HEK293 (cell line): ENCODE results near the gene PTPRN2.

Source experiments
- CTCF ChIA-PET: fragments of 350-600 bp; formaldehyde crosslinking; extraction: SDS; loops from one replicate; lab custom pipeline; 2021; ENCODE audit warnings: antibody characterized with exemption; lab: Yijun Ruan, JAX
- POLR2A ChIA-PET: fragments of 300-600 bp; formaldehyde crosslinking; extraction: SDS; loops from one replicate; lab custom pipeline; 2020; ENCODE audit warnings: antibody characterized with exemption, inconsistent platforms; lab: Yijun Ruan, JAX
- H3K27ac ChIP-seq: fragments of 200-500 bp; sonication (Bioruptor generic); 2 replicates; pipeline ENCODE4 v1.5.1; 2014; ENCODE audit warnings: low read depth, low read length, control low read depth, inconsistent platforms; ENCODE audit errors: extremely low read depth
- H3K36me3 ChIP-seq, 2 experiments: fragments of 200-500 bp in 1 of 2; sonication (Bioruptor generic) in 1 of 2; 1 replicate in 1 of 2; 2 replicates in 1 of 2; pipeline ENCODE4 v1.5.1; 2014 to 2017; ENCODE audit warnings: inconsistent platforms in 2 of 2, low read length in 2 of 2; ENCODE audit not compliant: control insufficient read depth in 2 of 2, insufficient read depth in 1 of 2
- H3K4me1 ChIP-seq: fragments of 200-500 bp; sonication (Bioruptor generic); 2 replicates; pipeline ENCODE4 v1.5.1; 2014; ENCODE audit warnings: mild to moderate bottlenecking, low read length, inconsistent platforms; ENCODE audit not compliant: control insufficient read depth, insufficient read depth
- H3K4me3 ChIP-seq: 2 replicates; pipeline ENCODE4 v1.5.1; 2011; ENCODE audit warnings: low read depth, mild to moderate bottlenecking, control low read depth, low read length, moderate library complexity
- H3K9me3 ChIP-seq: fragments of 200-500 bp; sonication (Bioruptor generic); 2 replicates; pipeline ENCODE4 v1.5.1; 2014; ENCODE audit warnings: low read depth, low read length, inconsistent platforms; ENCODE audit not compliant: control insufficient read depth, insufficient read depth
- GFI1B ChIP-seq: fragments of 450-650 bp; formaldehyde crosslinking; IDR thresholded peaks from 2 replicates; pipeline ENCODE4 v1.5.1; 2016; ENCODE audit warnings: missing biosample characterization, missing genetic modification characterization
- HOXC10 ChIP-seq: sonication (generic); formaldehyde crosslinking; IDR thresholded peaks from 2 replicates; pipeline ENCODE4 v1.8.1; 2023; ENCODE audit warnings: mild to moderate bottlenecking, missing genetic modification reagents
- MZF1 ChIP-seq: fragments of 450-650 bp; formaldehyde crosslinking; IDR thresholded peaks from 2 replicates; pipeline ENCODE4 v1.5.1; 2017; ENCODE audit warnings: missing biosample characterization, missing genetic modification characterization, borderline replicate concordance
- SETDB1 ChIP-seq: IDR thresholded peaks from one replicate; pipeline ENCODE4 v1.6.1; 2017; ENCODE audit warnings: mild to moderate bottlenecking, low read length, moderate library complexity, mixed read lengths; ENCODE audit not compliant: insufficient read length
- TRIM28 ChIP-seq: IDR thresholded peaks from 2 replicates; pipeline ENCODE4 v1.6.1; 2011; ENCODE audit warnings: low read length, control low read depth, borderline replicate concordance
- ZEB2 ChIP-seq: fragments of 450-650 bp; formaldehyde crosslinking; IDR thresholded peaks from 2 replicates; pipeline ENCODE4 v1.5.1; 2016; ENCODE audit warnings: missing biosample characterization, missing genetic modification characterization
- ZNF2 ChIP-seq: fragments of 450-650 bp; formaldehyde crosslinking; IDR thresholded peaks from 2 replicates; pipeline ENCODE4 v1.5.1; 2016; ENCODE audit warnings: missing biosample characterization, missing genetic modification characterization
- ZNF223 ChIP-seq: fragments of 450-650 bp; formaldehyde crosslinking; IDR thresholded peaks from 2 replicates; pipeline ENCODE4 v1.5.1; 2016; ENCODE audit warnings: missing biosample characterization, missing genetic modification characterization
- ZNF24 ChIP-seq: fragments of 450-650 bp; formaldehyde crosslinking; IDR thresholded peaks from 2 replicates; pipeline ENCODE4 v1.5.1; 2016; ENCODE audit warnings: missing biosample characterization, missing genetic modification characterization
- ZNF302 ChIP-seq: fragments of 450-650 bp; formaldehyde crosslinking; IDR thresholded peaks from 2 replicates; pipeline ENCODE4 v1.5.1; 2016; ENCODE audit warnings: missing biosample characterization, missing genetic modification characterization, low read depth
- ZNF37A ChIP-seq: fragments of 450-650 bp; IDR thresholded peaks from 2 replicates; pipeline ENCODE4 v1.5.1; 2018; ENCODE audit warnings: missing biosample characterization, missing genetic modification characterization
- ZNF521 ChIP-seq: fragments of 450-650 bp; formaldehyde crosslinking; IDR thresholded peaks from 2 replicates; pipeline ENCODE4 v1.5.1; 2017; ENCODE audit warnings: missing biosample characterization, mild to moderate bottlenecking, missing genetic modification characterization
- ZNF585B ChIP-seq: fragments of 450-650 bp; formaldehyde crosslinking; IDR thresholded peaks from 2 replicates; pipeline ENCODE4 v1.5.1; 2016; ENCODE audit warnings: missing biosample characterization, missing genetic modification characterization
- ZNF629 ChIP-seq: fragments of 450-650 bp; formaldehyde crosslinking; IDR thresholded peaks from 2 replicates; pipeline ENCODE4 v1.5.1; 2017; ENCODE audit warnings: missing biosample characterization, missing genetic modification characterization
- ZNF768 ChIP-seq: fragments of 450-650 bp; formaldehyde crosslinking; IDR thresholded peaks from 2 replicates; pipeline ENCODE4 v1.5.1; 2018; ENCODE audit warnings: missing biosample characterization, mild to moderate bottlenecking, missing genetic modification characterization
- ZNF791 ChIP-seq: fragments of 450-650 bp; formaldehyde crosslinking; IDR thresholded peaks from 2 replicates; pipeline ENCODE4 v1.5.1; 2016; ENCODE audit warnings: missing biosample characterization, missing genetic modification characterization
- TF ChIP-seq, protein P1 (sequence below): IDR thresholded peaks from 2 replicates; pipeline ENCODE4 v1.6.1; 2011; ENCODE audit warnings: mild to moderate bottlenecking, low read depth, low read length, borderline replicate concordance
- TF ChIP-seq, protein P2 (sequence below): fragments of 450-650 bp; formaldehyde crosslinking; IDR thresholded peaks from 2 replicates; pipeline ENCODE4 v1.5.1; 2017; ENCODE audit warnings: missing biosample characterization, missing genetic modification characterization
- TF ChIP-seq, protein P3 (sequence below): fragments of 450-650 bp; formaldehyde crosslinking; IDR thresholded peaks from 2 replicates; pipeline ENCODE4 v1.5.1; 2016; ENCODE audit warnings: missing biosample characterization, missing genetic modification characterization
- TF ChIP-seq, protein P4 (sequence below): fragments of 450-650 bp; formaldehyde crosslinking; IDR thresholded peaks from 2 replicates; pipeline ENCODE4 v1.5.1; 2016; ENCODE audit warnings: missing biosample characterization, missing genetic modification characterization
- TF ChIP-seq, protein P5 (sequence below): fragments of 450-650 bp; formaldehyde crosslinking; IDR thresholded peaks from 2 replicates; pipeline ENCODE4 v1.5.1; 2016; ENCODE audit warnings: missing biosample characterization, missing genetic modification characterization
- TF ChIP-seq, protein P6 (sequence below): fragments of 450-650 bp; formaldehyde crosslinking; IDR thresholded peaks from 2 replicates; pipeline ENCODE4 v1.5.1; 2016; ENCODE audit warnings: missing biosample characterization, missing genetic modification characterization

Gene PTPRN2

DNA sequence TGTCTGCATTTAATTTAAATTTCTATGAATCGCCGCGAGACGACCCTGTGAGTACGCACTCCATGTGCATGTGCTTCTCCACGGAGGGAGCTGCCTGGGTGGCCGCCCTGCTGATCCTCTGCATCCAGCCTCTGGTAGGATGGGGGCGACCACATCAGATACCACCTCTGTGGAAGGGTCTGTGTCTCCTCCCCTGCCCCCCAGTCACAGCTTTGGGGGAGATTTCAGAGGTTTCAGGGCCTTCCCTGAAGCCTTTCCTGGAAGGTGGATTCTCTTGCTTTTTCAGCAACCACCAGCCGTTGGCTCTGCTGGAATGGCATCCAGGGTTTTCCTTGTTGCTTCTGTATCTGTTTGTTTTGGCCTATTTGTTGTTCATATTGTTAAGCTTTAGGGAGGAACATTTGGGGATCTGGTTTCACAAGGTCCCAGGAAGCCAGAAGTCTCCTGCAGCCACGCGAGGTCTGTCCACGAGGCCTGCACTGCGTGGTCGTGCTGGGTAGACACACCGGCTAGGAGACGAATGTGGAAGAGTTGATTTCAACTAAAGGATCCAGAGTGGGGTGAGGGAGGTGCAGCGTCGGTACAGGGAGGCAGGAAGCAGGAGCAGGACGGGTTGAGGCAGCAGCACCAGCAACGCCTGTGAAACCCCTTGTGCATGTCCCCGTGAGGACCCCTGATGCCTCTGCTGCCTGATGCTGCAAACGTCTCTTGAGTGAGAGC lies 329.1 kb downstream of the PTPRN2 start (continued):
- TF ChIP-seq GFI1B (no peak), ZNF223 (tag by site-specific recombination) (no peak), ZNF2 (tag by site-specific recombination) (no peak), SETDB1 (no peak), ZNF629 (tag by site-specific recombination) (no peak)
- TF ChIP-seq, protein P1, sequence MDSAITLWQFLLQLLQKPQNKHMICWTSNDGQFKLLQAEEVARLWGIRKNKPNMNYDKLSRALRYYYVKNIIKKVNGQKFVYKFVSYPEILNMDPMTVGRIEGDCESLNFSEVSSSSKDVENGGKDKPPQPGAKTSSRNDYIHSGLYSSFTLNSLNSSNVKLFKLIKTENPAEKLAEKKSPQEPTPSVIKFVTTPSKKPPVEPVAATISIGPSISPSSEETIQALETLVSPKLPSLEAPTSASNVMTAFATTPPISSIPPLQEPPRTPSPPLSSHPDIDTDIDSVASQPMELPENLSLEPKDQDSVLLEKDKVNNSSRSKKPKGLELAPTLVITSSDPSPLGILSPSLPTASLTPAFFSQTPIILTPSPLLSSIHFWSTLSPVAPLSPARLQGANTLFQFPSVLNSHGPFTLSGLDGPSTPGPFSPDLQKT, result no peak

DNA sequence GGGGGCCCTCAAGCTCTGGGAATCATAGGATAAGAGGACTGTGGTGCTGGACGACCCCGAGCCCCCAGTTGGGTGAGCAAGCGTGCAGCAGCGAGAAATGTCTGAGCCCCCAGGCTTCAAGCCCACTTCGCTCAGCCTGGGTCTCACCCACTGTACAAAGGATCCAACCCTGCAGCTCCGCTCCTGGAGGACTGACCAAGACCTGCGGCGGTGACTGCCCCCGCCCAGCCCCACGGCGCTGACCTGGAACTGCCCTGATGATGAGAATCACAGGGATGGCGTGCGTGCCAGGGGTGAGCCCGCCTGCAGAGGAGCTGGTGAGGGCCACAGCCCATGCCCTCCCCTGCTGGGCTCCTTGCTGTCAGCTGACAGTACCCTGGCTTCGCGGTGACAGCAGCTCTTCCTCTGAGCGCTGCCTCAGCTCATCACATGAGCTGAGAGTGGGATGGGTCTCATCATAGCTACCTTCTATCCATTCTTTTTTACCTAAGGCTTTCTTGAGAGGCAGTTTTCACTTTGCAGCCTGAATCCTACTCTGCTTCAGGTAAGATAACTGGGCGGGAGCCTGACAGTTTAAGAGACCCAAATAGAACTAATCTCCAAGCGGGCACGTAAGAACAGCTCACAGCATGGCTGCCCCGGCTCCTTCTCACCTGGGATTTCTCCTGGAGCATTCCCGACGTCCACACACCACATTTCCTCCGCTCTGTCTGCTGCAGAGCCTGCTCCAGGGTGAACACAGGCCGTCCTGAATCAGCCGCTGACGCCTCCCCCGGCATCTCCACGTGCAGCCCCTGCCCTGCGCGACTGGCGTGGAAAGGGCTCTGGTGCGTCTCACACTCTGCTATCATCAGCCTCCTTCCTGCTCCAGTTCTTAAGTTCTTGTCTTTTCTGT lies 329.9 kb downstream of the PTPRN2 start:
- no peaks in the 10 kb centered on the region for H3K4me1 ChIP-seq
- no peaks in the 10 kb centered on the region for H3K9me3 ChIP-seq
- H3K36me3 ChIP-seq, result no peaks in the 10 kb centered on the region
- POLR2A ChIA-PET, result interaction anchor here (0.6 kb wide), 1 partner anchor 195 kb away, joined by 4 read pairs; no protein-coding TSS in a partner anchor
- no peak for TF ChIP-seq ZNF302 (tag by site-specific recombination)
- TF ChIP-seq ZNF791 (tag by site-specific recombination), result no peak
- CTCF ChIA-PET, result interaction anchor here (0.6 kb wide), 1 partner anchor 779 kb away, joined by 4 read pairs; no protein-coding TSS in a partner anchor
- H3K27ac ChIP-seq, result no peak overlapping the region
- H3K4me3 ChIP-seq, result no peak overlapping the region

DNA sequence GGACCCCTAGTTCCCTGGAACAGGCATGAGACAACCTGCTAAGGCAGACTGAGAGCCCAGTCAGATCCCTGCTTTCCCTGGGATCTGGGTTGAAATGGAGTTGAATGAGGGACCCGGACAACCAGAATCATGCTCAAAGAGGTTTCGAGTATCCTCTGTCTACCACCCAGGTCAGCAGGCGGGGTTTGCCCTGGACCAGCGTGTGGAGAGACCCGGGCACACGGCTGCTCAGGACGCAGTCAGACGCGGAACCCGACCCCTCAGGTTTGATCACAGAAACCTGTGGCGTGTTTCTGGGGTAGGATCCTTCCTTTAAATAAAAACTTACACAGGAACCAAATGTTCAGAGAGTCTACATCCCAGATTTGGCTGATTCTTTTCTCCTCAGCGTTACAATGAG lies 330.6 kb downstream of the PTPRN2 start:
- no peaks in the 10 kb centered on the region for H3K9me3 ChIP-seq
- no peaks in the 10 kb centered on the region for H3K36me3 ChIP-seq
- no peaks in the 10 kb centered on the region for H3K4me1 ChIP-seq
- no peak overlapping the region for H3K4me3 ChIP-seq
- ChIA-PET CTCF (no interaction called here), POLR2A (interaction anchor here (0.6 kb wide), 1 partner anchor 194 kb away, joined by 4 read pairs; no protein-coding TSS in a partner anchor)
- no peak overlapping the region for H3K27ac ChIP-seq
- TF ChIP-seq ZNF585B (tag by site-specific recombination) (no peak), ZEB2 (tag by site-specific recombination) (no peak), ZNF24 (tag by site-specific recombination) (no peak), HOXC10 (no peak), ZNF37A (tag by site-specific recombination) (no peak), TRIM28 (no peak), ZNF768 (tag by site-specific recombination) (no peak), ZNF521 (no peak), MZF1 (tag by site-specific recombination) (no peak)
- TF ChIP-seq, protein P2, sequence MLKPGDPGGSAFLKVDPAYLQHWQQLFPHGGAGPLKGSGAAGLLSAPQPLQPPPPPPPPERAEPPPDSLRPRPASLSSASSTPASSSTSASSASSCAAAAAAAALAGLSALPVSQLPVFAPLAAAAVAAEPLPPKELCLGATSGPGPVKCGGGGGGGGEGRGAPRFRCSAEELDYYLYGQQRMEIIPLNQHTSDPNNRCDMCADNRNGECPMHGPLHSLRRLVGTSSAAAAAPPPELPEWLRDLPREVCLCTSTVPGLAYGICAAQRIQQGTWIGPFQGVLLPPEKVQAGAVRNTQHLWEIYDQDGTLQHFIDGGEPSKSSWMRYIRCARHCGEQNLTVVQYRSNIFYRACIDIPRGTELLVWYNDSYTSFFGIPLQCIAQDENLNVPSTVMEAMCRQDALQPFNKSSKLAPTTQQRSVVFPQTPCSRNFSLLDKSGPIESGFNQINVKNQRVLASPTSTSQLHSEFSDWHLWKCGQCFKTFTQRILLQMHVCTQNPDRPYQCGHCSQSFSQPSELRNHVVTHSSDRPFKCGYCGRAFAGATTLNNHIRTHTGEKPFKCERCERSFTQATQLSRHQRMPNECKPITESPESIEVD (tag by site-specific recombination), result no peak
- TF ChIP-seq, protein P3, sequence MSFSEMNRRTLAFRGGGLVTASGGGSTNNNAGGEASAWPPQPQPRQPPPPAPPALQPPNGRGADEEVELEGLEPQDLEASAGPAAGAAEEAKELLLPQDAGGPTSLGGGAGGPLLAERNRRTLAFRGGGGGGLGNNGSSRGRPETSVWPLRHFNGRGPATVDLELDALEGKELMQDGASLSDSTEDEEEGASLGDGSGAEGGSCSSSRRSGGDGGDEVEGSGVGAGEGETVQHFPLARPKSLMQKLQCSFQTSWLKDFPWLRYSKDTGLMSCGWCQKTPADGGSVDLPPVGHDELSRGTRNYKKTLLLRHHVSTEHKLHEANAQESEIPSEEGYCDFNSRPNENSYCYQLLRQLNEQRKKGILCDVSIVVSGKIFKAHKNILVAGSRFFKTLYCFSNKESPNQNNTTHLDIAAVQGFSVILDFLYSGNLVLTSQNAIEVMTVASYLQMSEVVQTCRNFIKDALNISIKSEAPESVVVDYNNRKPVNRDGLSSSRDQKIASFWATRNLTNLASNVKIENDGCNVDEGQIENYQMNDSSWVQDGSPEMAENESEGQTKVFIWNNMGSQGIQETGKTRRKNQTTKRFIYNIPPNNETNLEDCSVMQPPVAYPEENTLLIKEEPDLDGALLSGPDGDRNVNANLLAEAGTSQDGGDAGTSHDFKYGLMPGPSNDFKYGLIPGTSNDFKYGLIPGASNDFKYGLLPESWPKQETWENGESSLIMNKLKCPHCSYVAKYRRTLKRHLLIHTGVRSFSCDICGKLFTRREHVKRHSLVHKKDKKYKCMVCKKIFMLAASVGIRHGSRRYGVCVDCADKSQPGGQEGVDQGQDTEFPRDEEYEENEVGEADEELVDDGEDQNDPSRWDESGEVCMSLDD, result no peak
- TF ChIP-seq, protein P4, sequence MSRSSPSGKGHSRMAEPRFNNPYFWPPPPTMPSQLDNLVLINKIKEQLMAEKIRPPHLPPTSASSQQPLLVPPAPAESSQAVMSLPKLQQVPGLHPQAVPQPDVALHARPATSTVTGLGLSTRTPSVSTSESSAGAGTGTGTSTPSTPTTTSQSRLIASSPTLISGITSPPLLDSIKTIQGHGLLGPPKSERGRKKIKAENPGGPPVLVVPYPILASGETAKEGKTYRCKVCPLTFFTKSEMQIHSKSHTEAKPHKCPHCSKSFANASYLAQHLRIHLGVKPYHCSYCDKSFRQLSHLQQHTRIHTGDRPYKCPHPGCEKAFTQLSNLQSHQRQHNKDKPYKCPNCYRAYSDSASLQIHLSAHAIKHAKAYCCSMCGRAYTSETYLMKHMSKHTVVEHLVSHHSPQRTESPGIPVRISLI (tag by site-specific recombination), result no peak
- TF ChIP-seq, protein P5, sequence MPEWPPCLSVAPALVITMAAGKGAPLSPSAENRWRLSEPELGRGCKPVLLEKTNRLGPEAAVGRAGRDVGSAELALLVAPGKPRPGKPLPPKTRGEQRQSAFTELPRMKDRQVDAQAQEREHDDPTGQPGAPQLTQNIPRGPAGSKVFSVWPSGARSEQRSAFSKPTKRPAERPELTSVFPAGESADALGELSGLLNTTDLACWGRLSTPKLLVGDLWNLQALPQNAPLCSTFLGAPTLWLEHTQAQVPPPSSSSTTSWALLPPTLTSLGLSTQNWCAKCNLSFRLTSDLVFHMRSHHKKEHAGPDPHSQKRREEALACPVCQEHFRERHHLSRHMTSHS (tag by site-specific recombination), result no peak
- TF ChIP-seq, protein P6, sequence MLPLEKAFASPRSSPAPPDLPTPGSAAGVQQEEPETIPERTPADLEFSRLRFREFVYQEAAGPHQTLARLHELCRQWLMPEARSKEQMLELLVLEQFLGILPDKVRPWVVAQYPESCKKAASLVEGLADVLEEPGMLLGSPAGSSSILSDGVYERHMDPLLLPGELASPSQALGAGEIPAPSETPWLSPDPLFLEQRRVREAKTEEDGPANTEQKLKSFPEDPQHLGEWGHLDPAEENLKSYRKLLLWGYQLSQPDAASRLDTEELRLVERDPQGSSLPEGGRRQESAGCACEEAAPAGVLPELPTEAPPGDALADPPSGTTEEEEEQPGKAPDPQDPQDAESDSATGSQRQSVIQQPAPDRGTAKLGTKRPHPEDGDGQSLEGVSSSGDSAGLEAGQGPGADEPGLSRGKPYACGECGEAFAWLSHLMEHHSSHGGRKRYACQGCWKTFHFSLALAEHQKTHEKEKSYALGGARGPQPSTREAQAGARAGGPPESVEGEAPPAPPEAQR (tag by site-specific recombination), result no peak
